Activated CD4-positive, alpha-beta T cell treated with anti-CD3 and anti-CD28 coated beads, Interleukin-2, Interleukin-4, amounts not matched to agents 100 ng/mL and 50 ng/mL, durations not matched to agents 16 hours and 8 hours (primary cell): Measurements from ENCODE around the gene MAP4K4.

ENCODE experiments used
- DNase-seq: peaks from one replicate; pipeline ENCODE4 v3.0.0-alpha.2; 2020; ENCODE audit warnings: low spot score

The MAP4K4 gene

DNA sequence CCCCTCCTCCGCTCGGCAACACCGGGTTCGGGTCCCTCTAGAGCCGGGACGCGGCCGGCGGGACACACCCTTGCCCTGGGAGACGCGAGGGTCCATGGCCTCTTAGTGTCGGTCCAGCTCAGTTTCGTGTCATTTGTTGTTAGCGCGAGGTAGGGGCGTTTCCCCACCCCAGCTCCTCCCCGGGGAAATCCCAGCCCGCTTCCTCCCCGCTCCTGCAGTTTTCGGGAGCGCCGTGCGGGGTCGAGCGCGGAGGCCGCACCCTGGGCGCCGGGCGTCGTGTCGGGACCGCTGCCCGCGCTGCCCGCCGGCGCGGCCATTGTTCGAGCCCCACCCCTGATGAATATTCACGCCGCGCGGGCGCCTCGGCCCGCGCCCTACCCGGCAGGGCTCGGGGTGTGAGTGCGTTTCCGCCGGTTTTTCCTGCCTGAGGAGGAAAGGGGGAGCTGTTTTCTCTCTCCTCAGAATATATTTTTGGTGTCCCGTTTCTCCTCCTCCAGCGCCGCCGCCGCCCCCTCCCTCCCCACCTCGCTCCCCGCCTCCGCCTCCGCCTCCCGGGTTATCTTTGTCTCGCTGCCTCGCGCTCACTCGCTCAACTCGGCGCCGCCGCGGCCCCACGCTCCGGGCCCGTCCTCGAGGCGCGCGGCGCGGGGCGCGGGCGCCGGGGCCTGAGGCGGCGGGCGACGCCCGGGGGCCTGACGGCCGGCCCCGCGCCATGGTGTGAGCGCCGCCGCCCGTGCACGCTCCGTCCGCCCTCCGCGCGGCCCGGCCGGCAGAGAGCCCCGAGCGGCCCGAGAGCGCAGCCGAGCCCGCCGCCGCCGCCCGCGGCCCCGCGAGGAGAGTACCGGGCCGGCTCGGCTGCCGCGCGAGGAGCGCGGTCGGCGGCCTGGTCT lies at the start of gene MAP4K4:
Gene MAP4K4, plus strand, starts transcription at position 584 of the 890 bp plus-strand sequence. CDS start 374 bp downstream, outside the sequence.
- DNase-seq = peak; percentile 79

DNA sequence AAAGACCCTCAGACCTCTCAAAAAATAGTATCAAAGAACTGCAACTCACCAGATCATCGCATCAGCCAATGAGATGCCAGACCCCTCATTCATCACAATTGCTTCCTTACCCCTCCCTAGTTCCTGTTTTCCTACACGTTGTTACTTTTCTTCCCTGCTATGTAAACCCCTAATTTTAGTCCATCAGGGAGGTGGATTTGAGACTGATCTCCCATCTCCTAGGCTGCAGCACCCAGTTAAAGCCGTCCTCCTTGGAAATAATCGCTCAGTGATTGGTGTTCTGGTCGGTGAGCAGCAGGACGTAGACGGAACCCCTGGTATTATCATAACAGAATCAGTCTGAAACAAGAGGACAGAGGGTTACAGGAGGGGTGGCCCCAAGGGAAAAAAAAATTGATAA lies 44.0 kb upstream of the MAP4K4 start:
- no peak for DNase-seq

DNA sequence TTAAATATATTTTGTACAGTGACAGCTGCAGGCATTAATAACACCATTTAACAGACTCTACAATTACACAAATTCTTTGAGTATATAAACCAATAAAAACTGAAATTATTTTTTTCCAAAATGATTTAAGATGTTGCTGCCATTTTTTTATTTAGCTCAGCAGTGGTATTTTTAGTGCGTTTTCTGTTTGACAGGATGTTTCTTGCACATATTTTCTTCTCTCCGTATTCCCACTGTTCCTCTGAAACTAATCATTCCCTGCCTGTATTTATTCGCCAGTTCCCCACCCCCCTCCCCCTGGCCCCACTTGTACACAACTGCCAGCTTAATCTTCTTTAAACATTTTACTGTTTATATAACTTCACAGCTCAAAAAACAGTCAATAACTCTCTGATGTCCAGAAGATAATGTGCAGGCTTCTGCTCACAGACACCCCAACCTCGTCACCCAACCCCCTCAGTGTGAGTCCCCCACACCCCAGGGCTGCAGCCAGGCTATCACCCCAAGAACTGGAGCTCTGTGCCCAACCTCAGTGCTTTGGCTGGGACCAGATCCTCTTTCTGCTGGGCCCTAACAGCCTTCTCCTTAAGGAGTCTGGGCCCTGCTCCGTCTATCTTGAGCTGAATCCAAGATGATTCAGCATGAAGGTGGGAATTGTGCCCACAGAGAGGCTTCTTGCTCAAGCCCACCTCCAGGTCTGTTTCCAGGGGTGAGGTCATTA lies 41.6 kb upstream of the MAP4K4 start:
- no peak for DNase-seq

DNA sequence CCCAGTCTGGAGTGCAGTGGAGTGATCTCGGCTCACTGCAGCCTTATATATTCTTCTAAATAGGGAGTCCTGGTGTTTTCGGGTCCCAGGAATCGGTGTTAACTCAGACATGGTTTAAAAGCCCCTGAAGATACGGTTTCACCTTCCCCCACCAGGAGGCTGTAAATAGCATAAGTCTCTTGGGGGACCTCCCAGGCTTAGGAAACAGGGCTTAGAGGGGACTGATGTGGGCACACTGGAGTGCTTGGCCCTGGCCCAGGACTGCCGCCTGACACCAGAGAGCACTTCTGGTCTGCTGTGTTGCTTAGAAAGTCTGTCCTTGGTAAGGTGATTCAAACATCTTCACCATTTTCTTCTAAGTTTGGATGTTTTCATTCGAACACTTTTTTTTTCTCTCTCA lies 39.7 kb upstream of the MAP4K4 start:
- DNase-seq = no peak

DNA sequence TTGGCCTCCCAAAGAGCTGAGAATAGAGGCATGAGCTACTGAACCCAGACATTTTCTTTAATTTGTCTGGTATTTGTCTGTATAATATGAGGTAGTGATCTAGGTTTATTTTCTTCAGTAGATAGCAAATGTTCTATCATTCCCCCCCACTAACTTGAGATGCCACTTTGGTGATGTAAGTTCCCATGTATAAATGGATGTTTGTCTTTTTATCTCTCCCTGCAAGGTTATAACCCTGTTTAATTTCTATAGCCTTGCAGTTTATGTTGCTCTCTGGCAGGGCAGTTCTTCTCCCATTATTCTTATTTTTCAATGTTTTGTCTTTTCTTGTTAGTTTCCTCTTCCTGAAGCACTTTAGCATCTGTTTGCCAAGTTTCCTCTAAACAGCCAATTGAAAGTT lies 39.1 kb upstream of the MAP4K4 start:
- DNase-seq = no peak

DNA sequence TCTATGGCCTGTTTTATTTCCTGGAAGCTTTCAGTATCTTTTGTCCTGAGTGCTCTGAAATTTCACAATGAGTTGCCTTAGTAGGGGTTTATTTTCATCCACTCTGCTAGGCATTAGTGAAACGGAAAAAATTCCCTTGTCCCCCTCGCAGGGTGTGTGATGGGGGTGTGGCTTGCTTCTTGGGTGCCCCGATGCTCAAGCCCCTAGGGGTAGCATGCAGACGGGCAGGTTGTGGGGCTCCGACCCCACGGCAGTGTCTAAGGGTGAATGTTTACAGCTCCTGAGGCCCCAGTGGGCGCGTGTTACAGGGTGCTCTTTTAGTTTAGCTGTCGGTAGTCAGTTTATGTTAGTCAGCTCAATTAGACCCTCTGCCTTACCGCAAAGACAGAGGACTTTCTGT lies 32.2 kb upstream of the MAP4K4 start:
- DNase-seq = no peak

DNA sequence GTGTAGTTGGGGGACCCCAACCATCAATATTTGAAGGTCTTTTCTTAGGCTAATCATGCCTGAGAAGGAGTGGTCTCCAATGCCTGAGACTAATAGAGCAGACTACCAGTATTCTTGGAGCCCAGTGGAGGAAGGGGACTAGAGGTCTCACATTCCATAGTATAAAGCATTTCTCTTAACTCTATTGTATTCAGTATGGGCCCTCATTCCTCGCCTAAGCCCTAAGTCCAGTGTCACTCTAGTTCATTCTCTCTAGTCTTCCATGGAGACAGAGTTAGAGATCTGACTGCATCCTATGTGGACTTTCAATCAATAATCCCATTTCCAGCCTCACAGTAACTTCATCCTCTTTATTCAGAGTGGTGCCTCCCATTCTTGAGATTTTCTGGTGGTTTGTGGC lies 29.7 kb upstream of the MAP4K4 start:
- DNase-seq = no peak

DNA sequence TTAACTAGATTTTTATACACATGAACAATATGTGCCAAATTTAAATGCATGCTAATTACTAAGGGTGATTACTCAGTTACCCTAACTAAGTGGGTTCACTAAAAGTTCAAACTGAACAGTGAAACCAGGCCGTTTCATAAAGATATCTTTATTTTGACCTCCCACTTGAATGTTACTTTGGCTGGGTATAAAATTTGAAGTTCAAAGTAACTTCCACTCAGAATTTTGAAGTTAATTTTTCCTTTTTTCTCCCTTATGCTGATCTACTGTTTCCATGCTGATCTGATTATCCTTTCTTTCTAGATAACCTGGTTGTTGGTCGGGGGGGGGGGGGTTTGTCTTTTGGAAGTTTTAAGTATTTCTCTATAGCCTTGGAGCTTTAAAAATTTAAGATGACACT lies 25.5 kb upstream of the MAP4K4 start:
- no peak for DNase-seq

DNA sequence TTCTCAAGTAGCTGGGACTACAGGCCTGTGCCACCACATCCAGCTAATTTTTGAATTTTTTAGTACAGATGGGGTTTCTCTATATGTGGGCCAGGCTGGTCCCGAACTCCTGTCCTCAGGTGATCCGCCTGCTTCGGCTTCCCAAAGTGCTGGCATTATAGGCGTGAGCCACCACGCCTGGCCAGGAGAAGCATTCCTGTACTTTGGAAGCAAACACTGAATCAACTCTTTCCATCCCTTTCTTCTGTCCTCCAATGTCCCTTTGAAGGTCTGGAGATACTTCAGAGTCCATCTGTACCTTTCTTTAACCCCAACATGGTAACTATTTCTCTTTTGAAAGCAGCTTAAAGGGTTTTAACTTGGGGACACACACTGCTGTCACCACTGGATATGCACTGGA lies 23.6 kb upstream of the MAP4K4 start:
- no peak for DNase-seq

DNA sequence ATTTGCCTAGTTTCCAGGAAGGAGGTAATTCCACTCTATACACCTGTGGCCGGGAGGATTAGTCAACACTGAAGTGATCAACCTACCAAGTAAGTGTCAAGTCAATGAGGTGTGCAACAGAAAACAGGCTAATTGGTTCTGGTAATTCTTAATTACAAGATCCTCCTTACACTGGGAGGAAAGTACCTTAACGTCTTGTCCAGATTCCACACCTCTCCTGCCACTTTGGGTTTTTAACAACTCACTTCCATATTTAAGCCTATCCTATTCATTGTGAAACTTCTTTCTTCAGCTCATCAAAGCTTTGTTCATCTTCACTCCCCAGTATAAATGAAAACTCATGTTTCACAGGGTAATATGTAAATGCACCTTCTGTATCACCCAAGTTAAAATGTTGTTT lies 22.0 kb upstream of the MAP4K4 start:
- peak; percentile 38 for DNase-seq

DNA sequence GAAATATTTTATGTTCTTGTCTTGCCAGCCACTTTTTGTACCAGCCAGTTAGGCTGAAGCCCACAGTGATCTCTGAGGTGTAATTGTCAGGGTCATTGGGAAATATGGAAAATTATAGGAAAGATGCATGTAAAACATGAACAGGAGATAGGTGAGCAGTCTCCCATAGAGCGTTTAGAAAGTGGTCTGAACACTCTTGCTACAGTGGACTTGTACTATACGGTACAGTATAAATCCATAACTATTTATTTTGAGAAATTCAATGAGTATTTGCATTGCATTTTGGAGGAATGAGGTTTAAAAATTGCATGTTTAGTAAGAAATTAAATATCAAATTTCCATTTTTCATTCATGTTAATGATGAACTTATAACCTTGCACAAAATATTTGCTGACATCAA lies 20.8 kb upstream of the MAP4K4 start:
- no peak for DNase-seq

DNA sequence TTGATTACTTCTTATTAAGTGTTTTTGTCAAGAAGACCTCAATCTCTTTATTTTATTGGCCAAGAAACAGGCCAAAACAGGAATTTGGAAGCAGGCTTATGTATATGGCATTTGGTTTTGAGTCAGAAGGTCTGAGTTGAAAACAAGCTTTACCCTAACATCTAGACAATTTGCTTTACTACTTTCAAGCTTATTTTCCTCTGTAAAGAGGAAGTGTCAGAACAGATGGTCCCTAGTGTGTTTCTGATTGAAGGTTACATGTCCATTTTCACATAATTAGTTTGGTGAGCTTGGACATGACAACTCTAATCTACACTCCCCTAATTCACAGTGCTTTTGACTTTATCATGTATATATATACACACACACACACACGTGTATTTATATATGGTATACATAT lies 19.8 kb upstream of the MAP4K4 start:
- DNase-seq = no peak

DNA sequence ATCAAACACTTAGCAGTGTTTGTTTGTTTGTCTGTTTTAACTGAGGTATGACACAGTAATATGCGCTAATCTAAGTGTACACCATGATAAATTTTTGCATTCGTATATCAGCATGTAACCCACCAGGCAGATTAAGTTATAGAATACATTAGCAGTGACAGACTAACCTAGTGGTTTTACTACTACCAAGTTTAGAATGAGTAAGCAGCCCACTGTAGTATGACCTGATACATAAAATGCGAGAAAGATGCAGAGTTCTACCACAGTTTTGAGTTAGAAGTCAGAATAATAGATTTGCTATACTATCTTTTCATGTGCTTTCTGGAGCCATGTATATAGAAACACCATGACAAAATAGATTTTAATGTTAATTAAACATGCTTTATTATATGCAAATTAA lies 19.1 kb upstream of the MAP4K4 start:
- no peak for DNase-seq

DNA sequence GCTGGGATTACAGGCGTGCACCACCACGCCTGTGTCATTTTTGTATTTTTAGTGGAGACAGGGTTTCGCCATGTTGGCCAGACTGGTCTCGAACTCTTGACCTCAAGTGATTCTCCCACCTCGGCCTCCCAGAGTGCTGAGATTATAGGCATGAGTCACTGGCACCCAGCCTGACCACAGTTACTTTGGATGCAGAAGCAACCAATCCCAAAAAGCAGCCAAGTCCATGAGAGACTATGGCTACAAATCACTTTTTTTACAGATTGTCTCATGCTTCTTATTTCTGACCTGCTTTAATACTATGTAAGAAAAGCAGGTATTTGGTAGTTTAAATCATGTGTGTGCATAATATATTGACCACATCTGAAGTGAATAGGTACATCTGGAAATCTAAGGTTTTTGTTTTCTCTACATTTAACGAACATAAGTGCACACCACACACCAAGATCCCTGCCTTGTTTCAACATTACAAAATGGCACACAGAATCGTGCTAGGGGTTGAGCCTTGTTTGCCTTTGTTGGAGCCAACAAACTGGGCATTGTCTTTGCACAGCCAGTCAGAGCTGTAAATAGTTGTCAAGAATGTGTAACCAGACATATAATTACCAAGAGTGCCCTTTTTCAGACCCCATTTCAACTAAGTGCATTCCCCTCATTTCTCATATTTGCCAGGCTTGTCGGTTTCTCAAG lies 18.3 kb upstream of the MAP4K4 start:
- DNase-seq = no peak

DNA sequence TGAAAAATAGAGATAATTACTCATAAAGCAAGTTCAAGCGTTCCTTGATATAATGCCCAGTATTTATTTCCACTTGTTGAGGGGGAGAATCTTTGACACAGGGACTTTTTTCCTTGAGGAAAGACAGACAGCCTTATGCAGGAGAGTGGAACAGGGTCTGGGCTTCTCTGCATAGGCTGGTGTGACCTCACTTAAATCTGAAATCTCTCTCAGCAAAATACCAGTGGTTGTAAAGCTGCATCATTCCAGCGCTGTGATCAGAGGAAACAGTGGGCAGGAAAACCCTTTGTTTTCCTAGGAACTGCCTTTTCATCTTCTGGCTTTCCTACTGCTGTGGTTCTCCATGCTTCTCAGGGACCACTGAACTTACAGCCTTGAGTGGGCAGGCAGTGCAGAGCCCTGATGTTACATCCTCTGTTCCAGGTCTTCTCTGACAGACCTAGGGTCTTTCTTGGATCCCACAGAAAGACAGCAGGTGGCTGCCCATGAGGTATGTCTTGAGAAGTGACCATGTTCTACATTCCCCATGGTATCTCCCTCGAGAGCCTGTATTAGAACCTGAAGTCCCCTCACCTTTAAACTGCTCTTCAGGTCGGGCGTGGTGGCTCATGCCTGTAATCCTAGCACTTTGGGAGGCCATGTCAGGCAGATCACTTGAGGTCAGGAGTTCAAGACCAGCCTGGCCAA lies 17.6 kb upstream of the MAP4K4 start:
- no peak for DNase-seq

DNA sequence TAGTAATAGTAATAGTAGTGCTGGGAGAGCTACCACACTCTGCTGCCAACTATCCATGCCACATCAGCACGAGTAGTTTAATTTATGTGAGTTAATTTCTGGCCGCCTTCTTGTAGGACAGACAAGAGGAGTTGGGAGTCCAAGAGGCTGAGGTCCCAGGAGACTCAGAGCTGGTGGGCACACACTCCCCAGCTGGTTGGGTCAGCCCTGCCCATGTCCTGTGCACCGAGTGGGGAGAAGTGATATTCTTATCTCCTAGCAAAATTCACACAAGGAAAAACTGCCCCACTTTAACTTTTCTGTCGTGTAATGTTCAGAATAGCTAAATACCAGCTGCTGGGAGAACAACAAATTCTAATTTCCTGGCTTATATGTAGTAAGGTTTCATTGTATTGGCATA lies 15.2 kb upstream of the MAP4K4 start:
- DNase-seq = no peak

DNA sequence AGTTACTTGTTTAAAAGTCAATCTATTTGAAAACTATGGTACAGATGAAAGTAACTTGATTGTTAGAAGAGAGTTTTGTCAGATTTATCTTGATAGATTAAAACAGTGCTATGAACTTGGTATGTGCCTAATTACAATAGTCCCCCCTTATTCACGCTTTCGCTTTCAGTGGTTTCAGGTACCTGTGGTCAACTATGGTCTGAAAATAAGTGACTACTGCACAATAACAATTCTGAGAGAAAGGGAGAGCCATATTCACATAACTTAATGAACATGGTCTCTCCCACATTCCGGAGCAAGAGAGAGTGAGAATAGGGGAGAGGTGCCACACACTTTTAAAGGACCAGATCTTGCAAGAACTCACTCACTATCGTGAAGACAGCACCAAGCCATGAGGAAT lies 13.2 kb upstream of the MAP4K4 start:
- no peak for DNase-seq

DNA sequence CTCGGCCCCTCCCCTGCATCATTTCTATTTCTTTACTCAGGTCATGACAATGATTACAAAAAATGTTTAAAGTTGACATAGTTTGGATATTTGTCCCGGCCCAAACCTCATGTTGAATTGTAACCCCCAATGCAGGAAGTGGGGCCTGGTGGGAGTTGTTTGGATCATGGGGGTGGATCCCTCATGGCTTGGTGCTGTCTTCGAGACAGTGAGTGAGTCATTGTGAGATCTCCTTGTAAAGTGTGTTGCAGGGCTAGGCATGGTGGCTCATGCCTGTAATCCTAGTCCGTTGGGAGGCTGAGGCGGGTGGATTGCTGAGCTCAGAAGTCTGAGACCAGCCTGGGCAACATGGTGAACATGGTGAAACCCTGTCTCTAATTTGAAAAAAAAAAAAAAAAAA lies 9.2 kb upstream of the MAP4K4 start:
- DNase-seq = no peak

DNA sequence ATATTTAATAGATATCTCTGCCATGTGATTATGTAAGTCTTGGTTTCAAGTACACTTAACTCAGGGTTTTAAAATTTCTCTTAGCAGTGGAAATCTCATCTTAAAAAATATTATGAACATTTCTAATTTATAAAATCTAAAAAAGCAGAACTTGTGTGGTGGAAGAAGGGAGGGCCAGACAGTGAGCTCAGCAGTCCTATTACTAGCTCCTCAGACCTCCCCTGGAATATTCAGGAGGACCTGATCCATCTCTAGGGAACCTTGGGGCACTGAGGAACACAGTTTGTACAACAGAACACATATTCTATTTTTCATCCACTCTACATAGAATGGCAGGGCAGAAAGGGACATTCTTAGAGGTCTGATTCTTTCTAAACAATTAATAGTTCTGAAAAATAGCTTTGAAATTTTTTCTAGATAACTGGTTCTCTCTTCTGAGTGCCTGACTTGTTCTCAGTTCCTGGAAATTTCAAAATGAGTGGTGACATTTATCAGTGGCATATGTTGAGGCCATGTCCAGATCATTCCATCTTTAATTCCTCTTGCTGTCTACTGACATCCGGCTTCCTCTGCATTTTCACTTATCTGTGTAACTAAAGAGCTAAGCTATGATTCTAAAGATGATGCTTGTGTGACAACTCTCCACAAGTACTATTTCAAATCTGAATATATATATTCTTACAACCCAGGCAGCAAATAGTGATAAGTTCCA lies 8.2 kb upstream of the MAP4K4 start:
- DNase-seq = no peak

DNA sequence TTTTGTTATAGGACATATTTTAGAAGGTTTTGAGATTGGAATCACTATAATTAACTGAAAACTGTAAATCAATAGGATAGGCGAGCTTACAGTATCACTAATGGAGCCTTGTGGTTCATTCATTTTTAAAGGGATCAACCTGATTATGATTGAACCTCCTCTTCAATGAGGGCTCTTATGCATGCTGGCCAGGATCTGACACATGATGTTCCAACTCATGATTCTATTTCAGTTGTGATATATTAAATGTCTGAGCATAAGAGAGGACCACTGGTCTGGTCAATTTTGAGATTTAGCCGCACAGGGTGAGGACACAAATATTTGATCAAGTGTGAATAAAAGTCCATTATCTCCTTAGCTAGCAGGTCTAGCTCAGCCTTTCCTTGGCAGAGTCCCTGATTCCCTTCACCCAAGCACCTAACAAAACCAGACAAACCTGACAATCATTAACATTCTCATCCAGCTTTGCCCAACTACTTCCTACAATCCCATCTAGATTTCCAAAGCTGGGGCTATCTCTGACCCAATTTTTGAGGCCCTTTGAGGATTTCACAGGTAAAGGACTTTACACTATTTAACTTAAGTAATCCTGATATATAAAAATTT lies 6.9 kb upstream of the MAP4K4 start:
- DNase-seq = no peak

DNA sequence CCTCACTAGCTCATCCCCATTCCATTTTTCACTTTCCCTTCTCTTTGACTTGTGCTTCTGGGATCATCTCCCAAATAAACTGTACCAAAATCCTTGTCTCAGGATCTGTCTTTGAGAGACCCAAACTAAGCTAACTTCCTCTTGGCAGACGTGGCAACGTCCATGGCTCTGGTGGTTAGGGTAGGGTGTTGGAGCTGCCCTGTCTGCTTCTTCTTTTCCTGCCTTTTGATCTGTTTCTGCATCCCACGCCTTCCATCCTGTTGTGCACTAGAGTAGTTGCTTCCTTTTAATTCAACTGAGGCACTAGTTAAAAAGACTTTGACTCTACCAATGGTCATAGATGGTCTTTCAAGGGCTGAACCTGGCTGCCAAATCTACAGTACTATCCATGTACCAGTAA lies 5.5 kb upstream of the MAP4K4 start:
- no peak for DNase-seq
